Smooth muscle cell (in vitro differentiated cells): ENCODE results near the gene TMEM88. TPM values are rescaled to one million over a fixed set of nuclear protein-coding genes. Genes with fewer than 3 reads are reported as not detected.

Experiments used
- DNase-seq: peaks from one replicate; lab custom pipeline; 2025; ENCODE audit not compliant: unreplicated experiment; lab: John Stamatoyannopoulos, UW
- H2AFZ ChIP-seq: fragments of 200-600 bp; sonication (generic); 2 replicates; pipeline ENCODE4 v1.6.0; 2016; ENCODE audit warnings: antibody characterized with exemption, low read depth, mild to moderate bottlenecking
- H3F3A ChIP-seq: fragments of 200-600 bp; sonication (generic); 2 replicates; pipeline ENCODE4 v1.6.0; 2017; ENCODE audit warnings: antibody characterized with exemption, low read depth
- H3K27ac ChIP-seq: fragments of 200-600 bp; sonication (generic); 2 replicates; pipeline ENCODE4 v1.5.1; 2016; ENCODE audit warnings: low read depth, mild to moderate bottlenecking
- H3K27me3 ChIP-seq: fragments of 200-600 bp; sonication (generic); 2 replicates; pipeline ENCODE4 v1.6.1; 2016; ENCODE audit warnings: low read depth, mild to moderate bottlenecking
- H3K36me3 ChIP-seq: fragments of 200-600 bp; sonication (generic); 2 replicates; pipeline ENCODE4 v1.5.1; 2016; ENCODE audit warnings: low read depth
- H3K4me1 ChIP-seq: fragments of 200-600 bp; sonication (generic); 2 replicates; pipeline ENCODE4 v1.5.1; 2016; ENCODE audit warnings: low read depth
- H3K4me2 ChIP-seq: fragments of 200-600 bp; sonication (generic); 2 replicates; pipeline ENCODE4 v1.6.0; 2016; ENCODE audit warnings: mild to moderate bottlenecking
- H3K4me3 ChIP-seq: fragments of 200-600 bp; sonication (generic); 2 replicates; pipeline ENCODE4 v1.5.1; 2016; ENCODE audit warnings: mild to moderate bottlenecking
- H3K79me2 ChIP-seq: fragments of 200-600 bp; sonication (generic); 2 replicates; pipeline ENCODE4 v1.6.0; 2016; ENCODE audit warnings: low read depth, mild to moderate bottlenecking
- H3K9ac ChIP-seq: fragments of 200-600 bp; sonication (generic); 2 replicates; pipeline ENCODE4 v1.6.0; 2016; ENCODE audit warnings: low read depth
- H3K9me3 ChIP-seq: fragments of 200-600 bp; sonication (generic); replicated peaks from 2 replicates; pipeline ENCODE4 v1.5.1; 2016; ENCODE audit warnings: low read depth
- H4K20me1 ChIP-seq: fragments of 200-600 bp; sonication (generic); 2 replicates; pipeline ENCODE4 v1.6.0; 2016; ENCODE audit warnings: low read depth
- WGBS: methylation state at CpG from one replicate; pipeline ENCODE4 v1.1.7; 2016; ENCODE audit warnings: low lambda C conversion rate; 5-methylcytosine and 5-hydroxymethylcytosine counted together
- polyA plus RNA-seq: library from polyadenylated mRNA; unstranded; fragments of >200 nt; fragmentation: Nextera tagmentation; extraction: Ambion mirVana; gene quantifications from 2 replicates; pipeline ENCODE4 v1.2.1, GENCODE V29; 2016
- total RNA-seq: library from RNA; depleted of rRNA; stranded (reverse); fragments of >200 nt; gene quantifications from 2 replicates; pipeline ENCODE4 v1.2.3, GENCODE V29; 2014
- TF ChIP-seq, protein P1 (sequence below): fragments of 200-600 bp; sonication (generic); IDR thresholded peaks from 2 replicates; pipeline ENCODE4 v1.5.1; 2017; ENCODE audit warnings: borderline replicate concordance, mild to moderate bottlenecking, antibody characterized with exemption; ENCODE audit not compliant: insufficient read depth, poor library complexity, severe bottlenecking

TMEM88 gene
- total and polyA plus RNA-seq, 2 experiments from 2014 or later, result 5.1 to 16.1 TPM

DNA sequence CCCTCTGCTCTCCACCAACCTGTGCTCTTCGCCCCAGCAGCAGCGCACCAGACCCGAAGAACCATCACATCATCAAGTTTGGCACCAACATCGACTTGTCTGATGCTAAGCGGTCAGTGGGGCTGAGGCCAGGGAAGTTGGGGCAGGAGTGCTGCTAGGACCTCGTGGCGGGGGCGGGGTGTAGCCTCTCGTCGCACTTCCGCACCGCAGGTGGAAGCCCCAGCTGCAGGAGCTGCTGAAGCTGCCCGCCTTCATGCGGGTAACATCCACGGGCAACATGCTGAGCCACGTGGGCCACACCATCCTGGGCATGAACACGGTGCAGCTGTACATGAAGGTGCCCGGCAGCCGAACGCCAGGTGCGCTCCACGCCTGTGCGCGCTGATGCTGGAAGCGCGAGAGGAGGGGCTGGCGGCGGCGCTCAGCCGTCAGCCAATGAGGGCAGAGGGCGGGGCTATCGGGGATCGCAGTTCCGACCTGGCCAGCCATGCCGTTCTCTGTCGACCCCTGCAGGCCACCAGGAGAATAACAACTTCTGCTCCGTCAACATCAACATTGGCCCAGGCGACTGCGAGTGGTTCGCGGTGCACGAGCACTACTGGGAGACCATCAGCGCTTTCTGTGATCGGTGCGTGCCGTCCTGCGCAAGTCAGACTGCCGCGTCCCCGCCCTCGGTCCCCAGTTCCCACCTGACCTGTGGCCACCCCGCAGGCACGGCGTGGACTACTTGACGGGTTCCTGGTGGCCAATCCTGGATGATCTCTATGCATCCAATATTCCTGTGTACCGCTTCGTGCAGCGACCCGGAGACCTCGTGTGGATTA, 3.2 kb upstream of the TMEM88 start:
- TF ChIP-seq, protein P1, sequence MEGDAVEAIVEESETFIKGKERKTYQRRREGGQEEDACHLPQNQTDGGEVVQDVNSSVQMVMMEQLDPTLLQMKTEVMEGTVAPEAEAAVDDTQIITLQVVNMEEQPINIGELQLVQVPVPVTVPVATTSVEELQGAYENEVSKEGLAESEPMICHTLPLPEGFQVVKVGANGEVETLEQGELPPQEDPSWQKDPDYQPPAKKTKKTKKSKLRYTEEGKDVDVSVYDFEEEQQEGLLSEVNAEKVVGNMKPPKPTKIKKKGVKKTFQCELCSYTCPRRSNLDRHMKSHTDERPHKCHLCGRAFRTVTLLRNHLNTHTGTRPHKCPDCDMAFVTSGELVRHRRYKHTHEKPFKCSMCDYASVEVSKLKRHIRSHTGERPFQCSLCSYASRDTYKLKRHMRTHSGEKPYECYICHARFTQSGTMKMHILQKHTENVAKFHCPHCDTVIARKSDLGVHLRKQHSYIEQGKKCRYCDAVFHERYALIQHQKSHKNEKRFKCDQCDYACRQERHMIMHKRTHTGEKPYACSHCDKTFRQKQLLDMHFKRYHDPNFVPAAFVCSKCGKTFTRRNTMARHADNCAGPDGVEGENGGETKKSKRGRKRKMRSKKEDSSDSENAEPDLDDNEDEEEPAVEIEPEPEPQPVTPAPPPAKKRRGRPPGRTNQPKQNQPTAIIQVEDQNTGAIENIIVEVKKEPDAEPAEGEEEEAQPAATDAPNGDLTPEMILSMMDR, result peak; percentile 90
- H3K4me1 ChIP-seq, result peaks cover 32% of the 10 kb centered on the region
- H4K20me1 ChIP-seq, result peaks cover 98% of the 10 kb centered on the region
- no peak overlapping the region for H3K9ac ChIP-seq
- peaks cover 42% of the 10 kb centered on the region for H3K79me2 ChIP-seq
- no peaks in the 10 kb centered on the region for H3K9me3 ChIP-seq
- 33% methylated on average over 60 of the region's 60 CpGs for WGBS
- DNase-seq, result peak; percentile 59
- H3K36me3 ChIP-seq, result no peaks in the 10 kb centered on the region
- H3K4me2 ChIP-seq, result no peak overlapping the region
- H3K4me3 ChIP-seq, result no peak overlapping the region
- H3F3A ChIP-seq, result peaks cover 41% of the 10 kb centered on the region
- H3K27me3 ChIP-seq, result no peaks in the 10 kb centered on the region
- H2AFZ ChIP-seq, result no peak overlapping the region
- no peak overlapping the region for H3K27ac ChIP-seq

DNA sequence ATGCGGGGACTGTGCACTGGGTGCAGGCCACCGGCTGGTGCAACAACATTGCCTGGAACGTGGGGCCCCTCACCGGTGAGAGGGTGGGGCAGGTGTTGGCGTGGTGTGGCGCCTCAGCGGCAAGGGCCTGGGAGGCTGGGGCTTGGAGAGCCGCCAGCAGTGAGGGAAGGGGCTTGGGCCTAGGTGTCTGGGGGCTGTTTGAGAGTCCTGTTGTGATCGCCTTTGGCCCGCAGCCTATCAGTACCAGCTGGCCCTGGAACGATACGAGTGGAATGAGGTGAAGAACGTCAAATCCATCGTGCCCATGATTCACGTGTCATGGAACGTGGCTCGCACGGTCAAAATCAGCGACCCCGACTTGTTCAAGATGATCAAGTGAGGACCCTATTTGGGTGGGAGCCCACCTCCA, 2.6 kb upstream of the TMEM88 start:
- Histone ChIP-seq H3F3A (peaks cover 44% of the 10 kb centered on the region), H3K4me3 (no peak overlapping the region), H3K9ac (no peak overlapping the region), H3K27me3 (no peaks in the 10 kb centered on the region), H3K79me2 (peaks cover 37% of the 10 kb centered on the region), H4K20me1 (peaks cover 93% of the 10 kb centered on the region), H2AFZ (no peak overlapping the region), H3K9me3 (no peaks in the 10 kb centered on the region), H3K36me3 (no peaks in the 10 kb centered on the region), H3K4me2 (no peak overlapping the region), H3K27ac (no peak overlapping the region), H3K4me1 (peaks cover 32% of the 10 kb centered on the region)
- TF ChIP-seq, protein P1, result no peak
- no peak for DNase-seq
- 85% methylated on average over 17 of the region's 20 CpGs for WGBS

DNA sequence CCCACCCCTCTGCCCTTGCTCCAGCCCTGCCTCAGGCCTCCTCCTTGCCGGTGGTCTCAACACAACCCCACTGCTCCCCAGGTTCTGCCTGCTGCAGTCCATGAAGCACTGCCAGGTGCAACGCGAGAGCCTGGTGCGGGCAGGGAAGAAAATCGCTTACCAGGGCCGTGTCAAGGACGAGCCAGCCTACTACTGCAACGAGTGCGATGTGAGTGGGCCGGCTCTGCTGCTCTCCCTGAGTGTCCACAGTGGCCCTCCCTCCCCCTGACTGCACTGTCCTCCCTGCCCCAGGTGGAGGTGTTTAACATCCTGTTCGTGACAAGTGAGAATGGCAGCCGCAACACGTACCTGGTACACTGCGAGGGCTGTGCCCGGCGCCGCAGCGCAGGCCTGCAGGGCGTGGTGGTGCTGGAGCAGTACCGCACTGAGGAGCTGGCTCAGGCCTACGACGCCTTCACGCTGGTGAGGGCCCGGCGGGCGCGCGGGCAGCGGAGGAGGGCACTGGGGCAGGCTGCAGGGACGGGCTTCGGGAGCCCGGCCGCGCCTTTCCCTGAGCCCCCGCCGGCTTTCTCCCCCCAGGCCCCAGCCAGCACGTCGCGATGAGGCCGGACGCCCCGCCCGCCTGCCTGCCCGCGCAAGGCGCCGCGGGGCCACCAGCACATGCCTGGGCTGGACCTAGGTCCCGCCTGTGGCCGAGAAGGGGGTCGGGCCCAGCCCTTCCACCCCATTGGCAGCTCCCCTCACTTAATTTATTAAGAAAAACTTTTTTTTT, 1.8 kb upstream of the TMEM88 start:
- DNase-seq, result no peak
- Histone ChIP-seq H3K4me3 (no peak overlapping the region), H3K36me3 (no peaks in the 10 kb centered on the region), H3K27me3 (no peaks in the 10 kb centered on the region), H3K79me2 (peaks cover 32% of the 10 kb centered on the region), H3K27ac (no peak overlapping the region), H3F3A (peaks cover 46% of the 10 kb centered on the region), H4K20me1 (peaks cover 84% of the 10 kb centered on the region), H3K9me3 (no peaks in the 10 kb centered on the region), H3K9ac (no peak overlapping the region), H3K4me1 (peaks cover 32% of the 10 kb centered on the region), H3K4me2 (no peak overlapping the region), H2AFZ (no peak overlapping the region)
- TF ChIP-seq, protein P1, result no peak
- WGBS, result 74% methylated on average over 38 of the region's 51 CpGs
